HG03442 (cell line): ENCODE results near the gene CRYGS.
"Not testable (repeated sequence)": the region's sequence is repeated elsewhere in the genome, so short reads cannot be mapped to it uniquely, and the experiment has no call there.

Source experiments
- ATAC-seq: cut with Tn5 transposase; IDR thresholded peaks from one replicate; pipeline ENCODE4 v1.9.1; 2021; ENCODE audit warnings: mild to moderate bottlenecking, moderate library complexity; ENCODE audit not compliant: unreplicated experiment

CRYGS gene

GRCh38 chr3:186544281-186544680 is at the start of gene CRYGS:
TSS of gene CRYGS (minus strand) at chr3:186544380. CDS start at chr3:186544326, 54 bp downstream.
- ATAC-seq: no peak

- ATAC-seq: no peak
Measured at GRCh38 chr3:186593862-186594261, 49.7 kb upstream of the CRYGS start.

GRCh38 chr3:186592682-186593081 is 48.5 kb upstream of the CRYGS start:
- no peak for ATAC-seq

GRCh38 chr3:186590580-186591295 is 46.6 kb upstream of the CRYGS start:
- ATAC-seq: no peak

- no peak for ATAC-seq
Measured at GRCh38 chr3:186589856-186590579, 45.8 kb upstream of the CRYGS start.

- ATAC-seq: no peak
Measured at GRCh38 chr3:186589121-186589520, 44.9 kb upstream of the CRYGS start.

GRCh38 chr3:186588632-186589031 is 44.5 kb upstream of the CRYGS start:
- ATAC-seq: no peak

- no peak for ATAC-seq
Measured at GRCh38 chr3:186587183-186587582, 43.0 kb upstream of the CRYGS start.

- ATAC-seq: not testable (repeated sequence)
Measured at GRCh38 chr3:186586245-186586644, 42.1 kb upstream of the CRYGS start.

- ATAC-seq: no peak
Measured at GRCh38 chr3:186583831-186584230, 39.7 kb upstream of the CRYGS start.

- ATAC-seq: no peak
Measured at GRCh38 chr3:186582541-186582940, 38.4 kb upstream of the CRYGS start.

GRCh38 chr3:186580785-186581184 is 36.6 kb upstream of the CRYGS start:
- no peak for ATAC-seq

- no peak for ATAC-seq
Measured at GRCh38 chr3:186577521-186577920, 33.3 kb upstream of the CRYGS start.

- ATAC-seq: no peak
Measured at GRCh38 chr3:186571644-186572013, 27.4 kb upstream of the CRYGS start.

GRCh38 chr3:186570941-186571643 is 26.9 kb upstream of the CRYGS start:
- ATAC-seq: no peak

GRCh38 chr3:186570096-186570940 is 26.1 kb upstream of the CRYGS start, which contains the start of gene DNAJB11:
TSS of gene DNAJB11 (plus strand) at chr3:186570720. CDS start at chr3:186570898, 178 bp downstream.
- ATAC-seq: peak; percentile 77

GRCh38 chr3:186569779-186570095 is 25.6 kb upstream of the CRYGS start:
- ATAC-seq: no peak

GRCh38 chr3:186569361-186569760 is 25.2 kb upstream of the CRYGS start:
- not testable (repeated sequence) for ATAC-seq

- ATAC-seq: peak; percentile 48
Measured at GRCh38 chr3:186567072-186567921, 23.1 kb upstream of the CRYGS start, which contains the start of gene TBCCD1. TSS of gene TBCCD1 (minus strand) at chr3:186567339. CDS start at chr3:186564329, 3,010 bp downstream.

- no peak for ATAC-seq
Measured at GRCh38 chr3:186566772-186567071, 22.5 kb upstream of the CRYGS start.
